Activated T-cell treated with anti-CD3 and anti-CD28 coated beads, Interleukin-2, amount 50 U/mL, for 72 hours (primary cell): ENCODE measurements around the gene CD6. TPM values are rescaled to one million over a fixed set of nuclear protein-coding genes. Genes with fewer than 3 reads are reported as not detected.
A peak's percentile ranks its signal among the peaks of the same experiment; 100 is the strongest.

ENCODE experiments used
- ATAC-seq, 2 donors: fragments of 150-1000 bp; cut with Tn5 transposase; replicated peaks in 1 of 2; 2 replicates each; pipeline ENCODE4 v1.10.0; 2021; ENCODE audit warnings: moderate library complexity in 2 of 2, mild to moderate bottlenecking in 1 of 2
- DNase-seq, 2 donors: peaks; one replicate each; pipeline ENCODE4 v3.0.0; 2021 to 2022; ENCODE audit warnings: mixed read lengths in 1 of 2
- H3K27ac Mint-ChIP-seq: one replicate; pipeline ENCODE4 v1.8.0; 2022; ENCODE audit warnings: mild to moderate bottlenecking, moderate library complexity, mixed read lengths
- H3K27me3 Mint-ChIP-seq: one replicate; pipeline ENCODE4 v1.8.0; 2022; ENCODE audit warnings: low read depth, mixed read lengths
- H3K36me3 Mint-ChIP-seq, 2 donors: one replicate each; pipeline ENCODE4 v1.8.0; 2022; ENCODE audit warnings: mixed read lengths in 2 of 2, mild to moderate bottlenecking in 1 of 2; ENCODE audit not compliant: insufficient read depth in 2 of 2
- H3K4me1 Mint-ChIP-seq: one replicate; pipeline ENCODE4 v1.8.0; 2022; ENCODE audit warnings: low read depth, mixed read lengths
- H3K4me3 Mint-ChIP-seq, 2 donors: one replicate each; pipeline ENCODE4 v1.8.0; 2022; ENCODE audit warnings: mild to moderate bottlenecking in 2 of 2, mixed read lengths in 2 of 2, moderate library complexity in 2 of 2
- H3K9me3 Mint-ChIP-seq, 2 donors: one replicate each; pipeline ENCODE4 v1.8.0; 2022; ENCODE audit warnings: mixed read lengths in 2 of 2
- total RNA-seq, 2 donors: library from RNA; stranded (reverse); gene quantifications; one replicate each; pipeline ENCODE4 v1.2.3, GENCODE V29; 2022

The CD6 gene
- total RNA-seq, 2 donors from 2014 or later, result 298 to 313 TPM

DNA sequence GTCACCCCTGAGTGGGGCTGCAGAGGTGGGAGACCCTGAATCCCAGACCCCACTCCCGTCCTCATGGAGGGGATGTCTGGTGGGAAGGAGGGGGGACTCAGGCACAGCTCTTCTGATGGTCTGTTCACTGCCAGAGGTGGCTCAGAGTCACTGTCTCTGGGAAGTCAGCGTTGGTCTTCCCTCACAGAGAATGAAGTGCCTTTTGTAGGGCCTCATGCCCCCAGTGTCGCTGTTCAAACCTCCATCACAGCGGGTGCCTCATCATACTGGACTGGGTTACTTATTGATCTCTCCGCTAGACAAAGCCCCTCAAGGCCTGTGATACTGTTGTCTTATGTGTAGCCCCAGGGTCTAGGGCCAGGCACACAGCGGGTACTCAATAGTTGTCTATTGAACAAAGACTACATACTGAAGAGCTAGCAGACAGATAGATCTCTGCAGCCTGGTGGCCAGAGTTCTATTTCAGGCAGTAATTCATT is 41.3 kb downstream of the CD6 start:
- Mint-ChIP-seq H3K27me3 (no peaks in the 10 kb centered on the region), H3K4me1 (peaks cover 81% of the 10 kb centered on the region), H3K4me3 (no peak overlapping the region), H3K36me3 (peaks cover 15 to 36% of the 10 kb centered on the region in 2 donors), H3K27ac (peak overlapping the region; percentile 77), H3K9me3 (no peaks in the 10 kb centered on the region)
- DNase-seq, result no peak
- ATAC-seq, result no peak

DNA sequence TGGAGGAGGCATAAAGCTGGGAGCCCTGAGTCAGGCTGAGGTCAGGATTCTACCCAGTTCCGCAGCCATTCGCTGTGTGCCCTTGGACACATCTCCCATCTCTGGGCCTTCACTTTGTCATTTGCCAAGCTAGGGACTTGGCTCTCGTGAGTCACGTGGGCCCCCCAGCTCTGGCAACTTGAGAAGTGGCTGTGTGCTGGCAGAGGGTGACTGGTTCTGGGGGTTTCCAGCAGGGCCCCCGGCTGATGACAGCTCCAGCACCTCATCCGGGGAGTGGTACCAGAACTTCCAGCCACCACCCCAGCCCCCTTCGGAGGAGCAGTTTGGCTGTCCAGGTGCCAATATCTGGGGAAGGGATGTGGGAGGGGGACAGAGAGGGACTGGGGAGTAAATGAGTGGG is 46.6 kb downstream of the CD6 start:
- no peaks in the 10 kb centered on the region for H3K9me3 Mint-ChIP-seq
- peak in 1 of 2 donors; percentile 47 for DNase-seq
- peaks cover 16 to 36% of the 10 kb centered on the region in 2 donors for H3K36me3 Mint-ChIP-seq
- no peak overlapping the region for H3K4me3 Mint-ChIP-seq
- H3K27me3 Mint-ChIP-seq, result no peaks in the 10 kb centered on the region
- H3K4me1 Mint-ChIP-seq, result peaks cover 83% of the 10 kb centered on the region
- H3K27ac Mint-ChIP-seq, result peak overlapping the region; percentile 31
- no peak for ATAC-seq

DNA sequence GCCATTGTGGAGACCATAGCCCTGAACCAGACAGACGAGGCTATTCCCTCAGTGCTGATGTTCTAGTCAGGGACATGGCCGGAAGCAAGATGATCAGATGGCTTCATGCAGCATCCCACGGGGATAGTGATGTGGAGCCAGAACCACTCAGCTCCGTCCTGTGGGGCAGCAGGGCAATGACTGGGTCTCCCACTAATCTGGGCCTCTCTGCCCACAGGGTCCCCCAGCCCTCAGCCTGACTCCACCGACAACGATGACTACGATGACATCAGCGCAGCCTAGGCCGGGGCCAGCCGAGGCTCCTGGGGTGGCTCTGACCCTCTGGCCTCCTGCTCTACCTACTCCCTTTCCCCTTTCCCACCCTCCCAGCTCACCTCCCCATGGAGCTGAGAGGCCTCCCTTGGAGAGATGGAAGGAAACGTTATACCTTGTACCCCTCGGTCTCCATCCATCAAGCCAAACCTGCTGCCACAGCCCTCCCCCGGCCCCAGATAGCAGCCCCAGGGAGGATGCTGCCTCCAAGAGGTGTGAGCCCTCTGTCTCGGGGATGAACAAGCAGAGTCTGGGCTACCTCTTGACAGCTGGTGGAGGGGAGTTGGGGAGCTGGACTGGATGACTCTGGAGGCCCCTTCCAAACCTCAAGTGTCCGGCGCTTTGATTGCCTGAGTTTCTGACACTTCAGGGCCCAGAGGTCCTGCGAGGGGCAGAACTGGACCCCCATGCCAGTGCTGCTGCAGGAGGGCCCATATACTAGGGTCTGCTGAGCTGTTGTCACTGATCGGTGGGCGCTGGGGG is 47.8 kb downstream of the CD6 start:
- no peaks in the 10 kb centered on the region for H3K9me3 Mint-ChIP-seq
- no peaks in the 10 kb centered on the region for H3K27me3 Mint-ChIP-seq
- ATAC-seq (no peak), DNase-seq (no peak)
- peaks cover 15 to 36% of the 10 kb centered on the region in 2 donors for H3K36me3 Mint-ChIP-seq
- H3K27ac Mint-ChIP-seq, result no peak overlapping the region
- H3K4me1 Mint-ChIP-seq, result peaks cover 89% of the 10 kb centered on the region
- H3K4me3 Mint-ChIP-seq, result no peak overlapping the region

DNA sequence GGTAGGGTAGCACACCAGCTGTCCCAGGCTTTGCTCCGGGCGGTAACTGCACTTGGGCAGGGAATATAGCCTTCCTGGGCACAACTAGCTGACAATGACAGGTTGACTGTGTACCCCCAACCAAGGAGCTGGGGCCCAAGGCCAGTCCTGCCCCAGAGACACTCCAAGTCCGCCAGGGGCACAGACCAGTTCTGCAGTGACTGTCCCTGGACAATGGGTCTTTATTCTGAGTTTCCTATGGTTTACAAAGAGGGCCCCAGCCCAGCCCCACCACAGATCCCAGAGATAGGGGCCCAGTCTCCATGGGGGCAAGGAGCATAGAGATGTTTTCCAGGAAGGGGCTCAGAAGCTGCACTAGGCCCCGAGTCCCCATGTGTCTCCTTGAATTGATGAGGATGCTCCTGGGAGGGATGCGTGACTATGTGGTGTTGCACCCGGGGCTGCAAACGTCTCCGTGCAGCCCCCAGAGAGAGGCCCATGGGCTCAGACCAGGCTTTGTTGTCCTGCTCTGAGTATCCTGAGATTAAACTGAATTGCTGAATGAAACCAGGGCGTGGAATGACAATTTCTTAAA is 48.4 kb downstream of the CD6 start:
- Mint-ChIP-seq H3K9me3 (no peaks in the 10 kb centered on the region), H3K36me3 (peaks cover 17 to 35% of the 10 kb centered on the region in 2 donors), H3K4me3 (peak overlapping the region in 1 of 2 donors; percentile 85), H3K27ac (peak overlapping the region; percentile 87), H3K27me3 (no peaks in the 10 kb centered on the region), H3K4me1 (peaks cover 95% of the 10 kb centered on the region)
- DNase-seq (no peak), ATAC-seq (no peak)

DNA sequence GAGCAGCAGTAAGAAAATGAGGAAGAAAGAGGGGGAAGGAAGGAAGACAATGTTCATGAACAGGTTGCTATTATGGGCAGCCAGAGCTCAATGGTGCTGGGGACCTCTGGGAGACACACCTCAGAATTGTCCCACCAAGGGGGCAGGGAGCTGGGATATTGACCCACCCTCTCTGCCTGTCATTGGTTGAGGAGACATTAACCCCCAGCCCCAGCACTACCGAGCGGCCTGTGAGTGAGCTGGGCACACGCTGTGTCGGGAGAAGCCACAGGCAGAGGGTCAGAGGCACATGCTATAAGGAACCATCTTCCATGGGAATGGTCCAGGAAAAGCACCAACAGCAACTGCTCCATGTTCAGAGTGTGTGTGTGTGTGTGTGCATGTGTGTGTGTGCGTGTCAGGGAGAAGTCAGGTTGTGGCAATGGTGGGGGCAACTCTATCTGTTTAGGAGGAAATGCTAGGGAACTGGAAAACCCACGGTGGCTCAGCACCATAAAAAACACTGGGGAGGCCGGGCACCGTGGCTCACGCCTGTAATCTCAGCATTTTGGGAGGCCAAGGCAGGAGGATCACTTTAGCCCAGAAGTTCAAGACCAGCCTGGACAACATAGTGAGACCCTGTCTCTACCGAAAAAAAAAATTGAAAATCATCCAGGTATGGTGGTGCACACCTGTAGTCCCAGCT is 49.2 kb downstream of the CD6 start:
- no peak for ATAC-seq
- Mint-ChIP-seq H3K27me3 (no peaks in the 10 kb centered on the region), H3K27ac (peak overlapping the region; percentile 87), H3K4me1 (peaks cover 98% of the 10 kb centered on the region), H3K9me3 (no peaks in the 10 kb centered on the region), H3K4me3 (peak overlapping the region; percentile 76 to 85), H3K36me3 (peaks cover 19 to 30% of the 10 kb centered on the region in 2 donors)
- DNase-seq, result no peak

DNA sequence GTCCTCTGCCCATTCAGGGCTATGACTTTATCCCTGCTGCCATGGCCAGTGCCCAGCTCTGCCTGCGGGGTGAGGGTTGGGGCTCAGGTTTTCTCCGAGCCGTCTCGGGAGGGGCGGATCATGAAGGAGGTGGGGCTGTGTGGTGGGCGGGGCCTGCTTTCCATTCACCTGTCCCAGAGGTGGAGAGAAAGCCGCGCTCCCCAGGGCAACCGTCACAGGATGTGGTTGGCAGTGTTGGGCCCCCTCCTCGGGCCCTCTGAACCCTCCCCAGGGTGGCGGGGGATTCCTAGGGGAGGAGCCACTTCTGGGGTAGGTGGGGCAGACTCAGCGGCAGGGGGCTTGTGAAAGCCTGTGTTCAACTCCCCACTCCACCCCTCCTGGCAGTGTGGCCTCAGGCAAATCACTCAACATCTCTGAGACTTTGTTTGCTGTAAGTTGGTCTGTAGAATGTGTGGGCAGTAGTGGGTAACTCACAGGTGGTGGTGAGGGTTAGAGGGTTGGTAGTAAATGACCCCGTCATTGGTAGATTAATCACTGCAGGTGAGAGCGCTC is 50.3 kb downstream of the CD6 start:
- DNase-seq (peak; percentile 85 to 89), ATAC-seq (peak; percentile 50 to 61)
- H3K36me3 Mint-ChIP-seq, result peaks cover 13 to 24% of the 10 kb centered on the region in 2 donors
- H3K4me1 Mint-ChIP-seq, result peaks cover 98% of the 10 kb centered on the region
- H3K27ac Mint-ChIP-seq, result peak overlapping the region; percentile 87
- no peaks in the 10 kb centered on the region for H3K9me3 Mint-ChIP-seq
- no peaks in the 10 kb centered on the region for H3K27me3 Mint-ChIP-seq
- peak overlapping the region; percentile 76 to 85 for H3K4me3 Mint-ChIP-seq

DNA sequence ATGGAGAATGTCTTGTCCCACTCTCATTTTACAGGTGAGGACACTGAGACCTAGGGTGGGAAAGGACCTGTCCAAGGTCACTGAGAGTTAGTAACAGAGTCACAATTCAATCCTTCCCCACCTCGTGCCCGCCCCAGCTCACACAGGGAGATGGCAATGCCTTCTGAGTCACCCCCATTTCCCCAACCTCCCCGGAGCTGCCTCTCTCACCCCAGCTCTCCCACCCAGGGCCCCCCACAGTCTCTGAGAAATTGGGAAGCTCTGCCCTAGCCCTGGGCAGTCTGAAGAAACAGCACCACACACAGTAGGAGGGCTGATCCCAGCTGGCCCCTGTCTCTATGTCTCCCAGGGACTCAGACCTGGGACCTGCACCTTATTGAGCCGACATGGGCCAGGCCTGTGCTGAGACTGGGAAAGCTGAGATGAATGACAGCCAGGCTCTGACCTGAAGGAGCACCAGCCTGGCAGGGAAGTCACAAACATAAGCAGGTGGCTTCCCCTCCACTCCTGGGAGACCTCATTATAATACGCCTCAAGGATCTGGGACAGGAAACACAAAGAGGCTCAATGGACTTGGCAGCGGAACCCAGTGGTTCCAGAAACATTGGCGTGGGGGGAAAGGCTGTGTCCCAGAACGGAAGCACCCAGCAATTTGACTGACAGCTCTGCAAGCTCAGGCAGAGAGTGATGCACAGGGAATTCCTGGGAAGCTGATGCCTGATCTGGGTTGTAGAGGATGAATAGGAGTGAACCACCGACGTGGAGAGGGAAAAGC is 51.0 kb downstream of the CD6 start:
- Mint-ChIP-seq H3K27me3 (no peaks in the 10 kb centered on the region), H3K4me3 (peak overlapping the region; percentile 76 to 85), H3K9me3 (no peaks in the 10 kb centered on the region), H3K27ac (peak overlapping the region; percentile 87), H3K36me3 (peaks cover 14 to 24% of the 10 kb centered on the region in 2 donors), H3K4me1 (peaks cover 98% of the 10 kb centered on the region)
- ATAC-seq (peak; percentile 10 to 11), DNase-seq (peak; percentile 54 to 64)

DNA sequence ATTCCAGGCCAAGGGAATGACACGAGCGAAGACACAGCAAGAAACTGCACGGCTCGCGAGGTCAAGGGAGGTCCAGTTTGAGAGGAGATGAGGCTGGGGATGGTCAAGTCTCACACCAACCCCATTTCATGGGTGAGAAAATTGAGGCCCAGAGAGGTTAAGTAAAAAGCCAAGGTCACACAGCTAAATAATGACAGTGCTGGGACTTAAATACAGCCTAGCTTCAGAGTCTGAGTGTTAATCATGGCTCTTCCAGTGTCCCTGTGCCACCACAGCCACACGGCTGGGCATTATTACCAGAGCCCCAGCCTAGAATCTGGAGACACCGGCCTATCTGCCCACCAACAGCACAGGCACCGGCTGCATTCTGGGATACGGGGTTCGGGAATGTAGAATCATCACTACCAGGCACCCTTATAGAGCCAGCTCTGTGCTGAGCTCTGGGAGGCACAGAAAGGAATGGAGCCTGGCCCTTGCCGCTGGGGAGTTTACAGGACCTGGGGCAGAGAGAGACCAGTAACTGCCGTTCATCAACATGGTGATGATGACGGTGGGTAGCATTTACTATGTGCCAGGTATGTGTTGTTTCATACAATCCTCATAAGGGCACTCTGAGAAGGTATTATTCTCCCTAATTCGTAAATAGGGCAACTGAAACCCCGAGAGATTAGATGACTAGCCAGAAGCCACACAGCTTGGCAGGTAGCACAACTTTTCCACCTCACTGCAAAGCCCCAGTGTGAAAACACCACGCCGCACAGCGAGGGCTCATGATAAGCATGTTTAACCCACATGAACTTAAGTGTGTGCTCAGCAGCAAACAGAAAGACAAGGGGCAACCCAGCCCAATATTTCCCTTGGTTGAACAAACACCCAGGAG is 51.8 kb downstream of the CD6 start:
- Mint-ChIP-seq H3K36me3 (peaks cover 17 to 25% of the 10 kb centered on the region in 2 donors), H3K4me1 (peaks cover 98% of the 10 kb centered on the region), H3K27me3 (no peaks in the 10 kb centered on the region), H3K9me3 (no peaks in the 10 kb centered on the region), H3K4me3 (peak overlapping the region; percentile 76 to 85), H3K27ac (peak overlapping the region; percentile 87)
- peak; percentile 40 to 50 for ATAC-seq
- DNase-seq, result peak; percentile 78 to 86

DNA sequence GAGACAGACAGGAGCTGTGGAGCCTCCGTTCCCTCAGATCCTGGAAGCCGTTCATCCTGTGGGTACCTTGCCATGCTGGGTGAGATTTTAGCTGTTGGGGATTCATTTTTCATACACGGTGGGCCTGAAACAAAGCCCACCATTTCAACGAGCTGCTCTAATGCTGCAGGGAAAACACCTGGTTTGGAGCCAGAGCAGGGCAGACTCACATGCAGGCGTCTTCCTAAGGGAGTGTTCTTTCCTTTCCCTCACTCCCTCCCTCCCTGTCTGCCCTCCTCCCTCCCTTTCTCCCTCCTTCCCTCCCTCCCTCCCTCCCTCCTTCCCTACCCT is 52.5 kb downstream of the CD6 start:
- no peak for DNase-seq

DNA sequence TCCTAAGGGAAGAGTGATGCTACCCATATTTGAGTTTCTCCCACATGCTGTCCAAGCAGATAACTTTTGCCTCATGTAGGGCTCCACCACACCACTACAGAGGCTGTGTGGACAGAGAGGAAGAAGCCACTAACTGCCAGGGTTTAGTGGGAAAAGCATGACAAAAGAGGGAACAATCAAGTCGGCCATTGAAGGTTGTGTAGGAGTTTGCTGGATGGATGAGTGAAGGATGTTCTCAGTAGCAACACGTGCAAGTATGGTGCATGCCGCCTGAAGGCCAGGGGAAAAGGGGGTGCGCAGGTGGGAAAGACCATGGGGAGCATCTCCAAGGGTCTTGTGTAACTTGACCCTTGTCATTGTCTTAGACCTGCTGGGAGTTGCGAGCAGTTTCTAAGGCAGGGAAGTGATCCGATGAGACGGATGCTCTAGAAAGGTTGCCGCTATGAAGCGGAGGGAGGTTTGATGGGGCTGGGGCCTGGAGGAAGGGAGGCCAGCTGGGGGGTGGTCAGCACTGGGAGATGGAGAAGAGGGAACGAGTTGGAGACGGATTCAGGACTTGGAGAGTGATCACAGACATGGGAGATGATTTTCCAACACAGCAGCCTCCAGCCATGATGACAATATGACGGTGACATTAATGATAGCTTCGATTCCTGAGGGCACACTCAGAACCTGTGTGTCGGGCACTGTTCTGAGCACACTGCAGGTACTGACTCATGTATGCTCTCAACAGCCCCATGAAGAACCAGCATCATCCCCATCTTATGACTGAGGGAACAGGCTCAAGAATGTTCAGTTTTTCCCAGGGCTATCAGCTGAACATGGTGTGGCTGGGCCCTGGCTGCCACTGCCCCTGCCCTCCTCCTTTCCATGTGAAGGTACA is 53.7 kb downstream of the CD6 start:
- Mint-ChIP-seq H3K4me3 (peak overlapping the region; percentile 81 to 88), H3K9me3 (no peaks in the 10 kb centered on the region), H3K27ac (peak overlapping the region; percentile 78), H3K36me3 (peaks cover 19 to 30% of the 10 kb centered on the region in 2 donors), H3K27me3 (no peaks in the 10 kb centered on the region), H3K4me1 (peaks cover 100% of the 10 kb centered on the region)
- peak; percentile 23 for ATAC-seq
- DNase-seq, result peak in 1 of 2 donors; percentile 49

More for the DNA sequence above, 52.5 kb downstream of the CD6 start:
- Mint-ChIP-seq H3K36me3 (peaks cover 16 to 22% of the 10 kb centered on the region in 2 donors), H3K4me3 (peak overlapping the region; percentile 76 to 85), H3K9me3 (no peaks in the 10 kb centered on the region), H3K27me3 (no peaks in the 10 kb centered on the region), H3K27ac (peak overlapping the region; percentile 87), H3K4me1 (peaks cover 98% of the 10 kb centered on the region)
- no peak for ATAC-seq

DNA sequence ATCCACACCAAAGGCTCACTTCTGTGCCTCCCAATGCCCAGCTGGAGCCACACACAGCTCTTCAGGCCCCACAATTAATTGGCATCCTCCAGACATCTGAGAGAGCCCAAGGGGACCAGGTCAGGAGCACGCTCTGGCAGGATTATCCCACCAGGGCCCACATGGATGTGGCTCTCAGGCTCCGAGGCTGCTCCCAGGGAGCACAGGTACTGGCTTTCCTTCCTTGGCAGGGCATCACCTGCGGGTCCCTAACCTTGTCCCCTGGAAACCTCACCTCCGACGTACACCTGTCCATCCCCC is 54.3 kb downstream of the CD6 start:
- Mint-ChIP-seq H3K4me1 (peaks cover 100% of the 10 kb centered on the region), H3K27me3 (no peaks in the 10 kb centered on the region), H3K36me3 (peaks cover 13 to 29% of the 10 kb centered on the region in 2 donors), H3K9me3 (no peaks in the 10 kb centered on the region), H3K27ac (peak overlapping the region; percentile 78), H3K4me3 (peak overlapping the region; percentile 81 to 88)
- no peak for DNase-seq
- ATAC-seq, result no peak
